ENCODE results near the gene MORC2. TPM values are rescaled to one million over a fixed set of nuclear protein-coding genes. Genes with fewer than 3 reads are reported as not detected.
A peak's percentile ranks its signal among the peaks of the same experiment; 100 is the strongest.

The MORC2 gene
- total RNA-seq, 4 donors from 2014 or later = 5.6 to 27.3 (median 14.1) TPM

GRCh38 chr22:30946354-30946753 is 22.2 kb downstream of the MORC2 start:
- TF ChIP-seq POLR2A (IDR thresholded peaks at IDR 0.05) = no peak
- no peak for TF ChIP-seq CTCF (IDR thresholded peaks at IDR 0.05)
- H3K4me3 ChIP-seq = no peak overlapping the region
- H3K36me3 ChIP-seq = no peaks in the 10 kb centered on the region
- no peaks in the 10 kb centered on the region for H3K9me3 ChIP-seq
- peak overlapping the region in 1 of 2 donors; percentile 80 for H3K27ac ChIP-seq
- intact Hi-C loops (cut with DNase I; ENCODE audit: low total_unique reads) = loop anchor here (10.0 kb wide), 1 partner anchor 88 kb away; no protein-coding TSS in a partner anchor
- no peaks in the 10 kb centered on the region for H3K4me1 ChIP-seq
- DNase-seq = no peak
- H3K27me3 ChIP-seq = no peaks in the 10 kb centered on the region

- intact Hi-C loops (cut with DNase I; ENCODE audit: low total_unique reads) = loop anchor here (10.0 kb wide), 1 partner anchor 89 kb away; no protein-coding TSS in a partner anchor
- no peak overlapping the region for H3K27ac ChIP-seq
- no peaks in the 10 kb centered on the region for H3K4me1 ChIP-seq
Measured at GRCh38 chr22:30945653-30946052, 22.9 kb downstream of the MORC2 start.

GRCh38 chr22:30944986-30945385 is 23.6 kb downstream of the MORC2 start:
- intact Hi-C loops (cut with DNase I; ENCODE audit: low total_unique reads) = loop anchor here (10.0 kb wide), 1 partner anchor 90 kb away; no protein-coding TSS in a partner anchor
- Histone ChIP-seq H3K27ac (no peak overlapping the region), H3K4me3 (no peak overlapping the region)

More at GRCh38 chr22:30945653-30946052, 22.9 kb downstream of the MORC2 start:
- Histone ChIP-seq H3K4me3 (no peak overlapping the region), H3K27me3 (no peaks in the 10 kb centered on the region), H3K36me3 (no peaks in the 10 kb centered on the region), H3K9me3 (no peaks in the 10 kb centered on the region)
- TF ChIP-seq CTCF (IDR thresholded peaks at IDR 0.05) (no peak), POLR2A (IDR thresholded peaks at IDR 0.05) (no peak)
- DNase-seq = no peak

GRCh38 chr22:30943368-30943767 is 25.2 kb downstream of the MORC2 start:
- no peaks in the 10 kb centered on the region for H3K36me3 ChIP-seq
- H3K4me1 ChIP-seq = no peaks in the 10 kb centered on the region
- no peaks in the 10 kb centered on the region for H3K27me3 ChIP-seq
- DNase-seq = no peak
- TF ChIP-seq CTCF (IDR thresholded peaks at IDR 0.05) (no peak), POLR2A (IDR thresholded peaks at IDR 0.05) (no peak)
- intact Hi-C loops (cut with DNase I; ENCODE audit: low total_unique reads) = loop anchor here (10.0 kb wide), 1 partner anchor 91 kb away; no protein-coding TSS in a partner anchor
- H3K27ac ChIP-seq = no peak overlapping the region
- H3K9me3 ChIP-seq = no peaks in the 10 kb centered on the region
- no peak overlapping the region for H3K4me3 ChIP-seq

More at GRCh38 chr22:30944986-30945385, 23.6 kb downstream of the MORC2 start:
- Histone ChIP-seq H3K9me3 (no peaks in the 10 kb centered on the region), H3K27me3 (no peaks in the 10 kb centered on the region), H3K4me1 (no peaks in the 10 kb centered on the region), H3K36me3 (no peaks in the 10 kb centered on the region)
- TF ChIP-seq CTCF (IDR thresholded peaks at IDR 0.05) (no peak), POLR2A (IDR thresholded peaks at IDR 0.05) (no peak)
- no peak for DNase-seq

- Histone ChIP-seq H3K9me3 (no peaks in the 10 kb centered on the region), H3K4me1 (no peaks in the 10 kb centered on the region), H3K4me3 (no peak overlapping the region), H3K36me3 (no peaks in the 10 kb centered on the region), H3K27me3 (no peaks in the 10 kb centered on the region), H3K27ac (no peak overlapping the region)
- TF ChIP-seq CTCF (IDR thresholded peaks at IDR 0.05) (no peak), POLR2A (IDR thresholded peaks at IDR 0.05) (no peak)
- DNase-seq = no peak
- intact Hi-C loops (cut with DNase I; ENCODE audit: low total_unique reads) = loop anchor here (10.0 kb wide), 1 partner anchor 93 kb away; no protein-coding TSS in a partner anchor
Measured at GRCh38 chr22:30941363-30941740, 27.2 kb downstream of the MORC2 start.

All from uterus (tissue), 4 donors.